Testis (tissue), 2 donors: ENCODE data around the gene CDH4.

ENCODE experiments used
- CTCF ChIP-seq, 3 experiments: fragments of 450-650 bp in 2 of 3; fragments of 200-600 bp in 1 of 3; sonication (generic) in 1 of 3; IDR thresholded peaks; one replicate each; pipeline ENCODE4 v1.5.1; 2016 to 2019; ENCODE audit warnings: antibody characterized with exemption in 3 of 3, mild to moderate bottlenecking in 2 of 3, moderate library complexity in 1 of 3
- POLR2A ChIP-seq: fragments of 450-650 bp; IDR thresholded peaks from one replicate; pipeline ENCODE4 v1.6.1; 2017; ENCODE audit warnings: antibody characterized with exemption, mild to moderate bottlenecking, moderate library complexity

GRCh38 chr20:61872371-61872900 is 620.4 kb downstream of the CDH4 start:
- no peak for TF ChIP-seq CTCF (IDR thresholded peaks at IDR 0.05)
- no peak for TF ChIP-seq POLR2A
